ENCODE data around the gene PRDX5.

PRDX5 gene

GRCh38 chr11:64275031-64275800 lies 42.7 kb upstream of the PRDX5 start:
- no peaks in the 10 kb centered on the region for H4K20me1 ChIP-seq (ENCODE audit: insufficient read depth, low read length)

GRCh38 chr11:64275841-64276240 lies 42.1 kb upstream of the PRDX5 start:
- H4K20me1 ChIP-seq (ENCODE audit: insufficient read depth, low read length), result no peaks in the 10 kb centered on the region
- no peaks in the 10 kb centered on the region for H3F3A ChIP-seq (ENCODE audit: insufficient read depth, low read length)
- peaks cover 16% of the 10 kb centered on the region; the same call in 1 of the 2 replicates for H3K36me3 ChIP-seq (ENCODE audit: insufficient read depth, low read length)
- H3K27me3 ChIP-seq (ENCODE audit: insufficient read depth, low read length), result no peaks in the 10 kb centered on the region
- no peak overlapping the region for H3K27ac ChIP-seq (ENCODE audit: low read depth, low read length, poor library complexity, severe bottlenecking)
- no peak overlapping the region for H2AFZ ChIP-seq (ENCODE audit: low read length)
- H3K4me3 ChIP-seq (ENCODE audit: low read depth, low read length, poor library complexity, severe bottlenecking), result no peak overlapping the region
- H3K9me2 ChIP-seq (ENCODE audit: low read depth, low read length), result no peaks in the 10 kb centered on the region
- H3K79me2 ChIP-seq (ENCODE audit: insufficient read depth, low read length), result no peaks in the 10 kb centered on the region
- H3K4me1 ChIP-seq (ENCODE audit: insufficient read depth, low read length, severe bottlenecking), result peaks cover 11% of the 10 kb centered on the region
- TF ChIP-seq EZH2 (IDR thresholded peaks at IDR 0.05; ENCODE audit: borderline replicate concordance, low read length) (no peak), CTCF (IDR thresholded peaks at IDR 0.05; ENCODE audit: low read length) (no peak)
- no peak overlapping the region for H3K9ac ChIP-seq (ENCODE audit: low read length)
- H3K9me3 ChIP-seq (ENCODE audit: low read length), result no peaks in the 10 kb centered on the region
- H3K4me2 ChIP-seq (ENCODE audit: low read length), result no peak overlapping the region

More at GRCh38 chr11:64275031-64275800, 42.7 kb upstream of the PRDX5 start:
- Histone ChIP-seq H3K4me3 (ENCODE audit: low read depth, low read length, poor library complexity, severe bottlenecking) (no peak overlapping the region), H3K9me3 (ENCODE audit: low read length) (no peaks in the 10 kb centered on the region), H3K36me3 (ENCODE audit: insufficient read depth, low read length) (peaks cover 16% of the 10 kb centered on the region; the same call in 1 of the 2 replicates), H3K4me1 (ENCODE audit: insufficient read depth, low read length, severe bottlenecking) (peaks cover 11% of the 10 kb centered on the region), H3F3A (ENCODE audit: insufficient read depth, low read length) (no peaks in the 10 kb centered on the region), H3K4me2 (ENCODE audit: low read length) (no peak overlapping the region), H2AFZ (ENCODE audit: low read length) (no peak overlapping the region), H3K9ac (ENCODE audit: low read length) (no peak overlapping the region), H3K27me3 (ENCODE audit: insufficient read depth, low read length) (no peaks in the 10 kb centered on the region), H3K79me2 (ENCODE audit: insufficient read depth, low read length) (no peaks in the 10 kb centered on the region), H3K9me2 (ENCODE audit: low read depth, low read length) (no peaks in the 10 kb centered on the region), H3K27ac (ENCODE audit: low read depth, low read length, poor library complexity, severe bottlenecking) (no peak overlapping the region)
- TF ChIP-seq EZH2 (IDR thresholded peaks at IDR 0.05; ENCODE audit: borderline replicate concordance, low read length), result no peak
- TF ChIP-seq CTCF (IDR thresholded peaks at IDR 0.05; ENCODE audit: low read length), result no peak

GRCh38 chr11:64276653-64277431 lies 41.1 kb upstream of the PRDX5 start:
- Histone ChIP-seq H3K4me2 (ENCODE audit: low read length) (no peak overlapping the region), H3K9ac (ENCODE audit: low read length) (no peak overlapping the region), H3K4me1 (ENCODE audit: insufficient read depth, low read length, severe bottlenecking) (peaks cover 6% of the 10 kb centered on the region), H3K4me3 (ENCODE audit: low read depth, low read length, poor library complexity, severe bottlenecking) (no peak overlapping the region), H2AFZ (ENCODE audit: low read length) (no peak overlapping the region), H3K9me2 (ENCODE audit: low read depth, low read length) (no peaks in the 10 kb centered on the region), H3F3A (ENCODE audit: insufficient read depth, low read length) (no peaks in the 10 kb centered on the region), H3K9me3 (ENCODE audit: low read length) (no peaks in the 10 kb centered on the region), H3K27me3 (ENCODE audit: insufficient read depth, low read length) (no peaks in the 10 kb centered on the region), H3K27ac (ENCODE audit: low read depth, low read length, poor library complexity, severe bottlenecking) (no peak overlapping the region), H4K20me1 (ENCODE audit: insufficient read depth, low read length) (no peaks in the 10 kb centered on the region), H3K79me2 (ENCODE audit: insufficient read depth, low read length) (no peaks in the 10 kb centered on the region), H3K36me3 (ENCODE audit: insufficient read depth, low read length) (peaks cover 22% of the 10 kb centered on the region; the same call in 1 of the 2 replicates)
- TF ChIP-seq EZH2 (IDR thresholded peaks at IDR 0.05; ENCODE audit: borderline replicate concordance, low read length) (no peak), CTCF (IDR thresholded peaks at IDR 0.05; ENCODE audit: low read length) (no peak)

Data from OCI-LY1 (cell line).